ENCODE data around the gene TNFRSF8. TPM values are rescaled to one million over a fixed set of nuclear protein-coding genes. Genes with fewer than 3 reads are reported as not detected.

The TNFRSF8 gene
- total RNA-seq, 4 donors from 2014 or later: 0.18 to 1.2 (median 0.76) TPM; not detected in 1

DNA sequence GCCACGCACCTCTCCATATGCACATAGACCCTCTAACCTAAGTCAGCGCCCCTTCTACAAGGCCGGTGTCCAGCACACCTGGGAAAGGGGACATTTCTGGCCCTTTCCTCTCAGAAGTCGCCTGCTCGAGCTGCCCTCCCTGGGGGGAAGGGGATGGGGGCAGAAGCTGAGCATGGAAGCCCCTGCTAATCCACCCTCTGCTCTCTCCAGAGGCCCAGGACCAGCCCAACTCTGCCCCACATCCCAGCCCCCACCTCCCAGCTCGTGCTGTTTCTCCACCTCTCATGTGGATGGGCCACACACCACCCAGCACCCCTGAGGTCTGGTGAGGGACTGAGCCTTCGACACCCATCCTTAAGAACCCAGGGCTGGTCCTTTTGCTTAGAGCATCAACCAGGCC is 118.5 kb downstream of the TNFRSF8 start:
- no peak for DNase-seq
- H3K36me3 ChIP-seq: no peaks in the 10 kb centered on the region
- no peak overlapping the region for H3K4me3 ChIP-seq
- peaks cover 0 to 47% (median 0%) of the 10 kb centered on the region in 4 donors for H3K27me3 ChIP-seq
- H3K9me3 ChIP-seq: no peaks in the 10 kb centered on the region
- H3K4me1 ChIP-seq: peaks cover 24 to 100% (median 65%) of the 10 kb centered on the region in 3 donors
- 90 to 100% methylated on average over 2 of the region's 7 CpGs for WGBS, 2 donors
- intact Hi-C loops (cut with DNase I): no loop called here
- no peak for TF ChIP-seq POLR2A (IDR thresholded peaks at IDR 0.05)
- TF ChIP-seq, protein P1, sequence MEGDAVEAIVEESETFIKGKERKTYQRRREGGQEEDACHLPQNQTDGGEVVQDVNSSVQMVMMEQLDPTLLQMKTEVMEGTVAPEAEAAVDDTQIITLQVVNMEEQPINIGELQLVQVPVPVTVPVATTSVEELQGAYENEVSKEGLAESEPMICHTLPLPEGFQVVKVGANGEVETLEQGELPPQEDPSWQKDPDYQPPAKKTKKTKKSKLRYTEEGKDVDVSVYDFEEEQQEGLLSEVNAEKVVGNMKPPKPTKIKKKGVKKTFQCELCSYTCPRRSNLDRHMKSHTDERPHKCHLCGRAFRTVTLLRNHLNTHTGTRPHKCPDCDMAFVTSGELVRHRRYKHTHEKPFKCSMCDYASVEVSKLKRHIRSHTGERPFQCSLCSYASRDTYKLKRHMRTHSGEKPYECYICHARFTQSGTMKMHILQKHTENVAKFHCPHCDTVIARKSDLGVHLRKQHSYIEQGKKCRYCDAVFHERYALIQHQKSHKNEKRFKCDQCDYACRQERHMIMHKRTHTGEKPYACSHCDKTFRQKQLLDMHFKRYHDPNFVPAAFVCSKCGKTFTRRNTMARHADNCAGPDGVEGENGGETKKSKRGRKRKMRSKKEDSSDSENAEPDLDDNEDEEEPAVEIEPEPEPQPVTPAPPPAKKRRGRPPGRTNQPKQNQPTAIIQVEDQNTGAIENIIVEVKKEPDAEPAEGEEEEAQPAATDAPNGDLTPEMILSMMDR (IDR thresholded peaks at IDR 0.05): no peak
- H3K27ac ChIP-seq: peak overlapping the region in 3 of 4 donors; percentile 69 to 89 (median 85)

DNA sequence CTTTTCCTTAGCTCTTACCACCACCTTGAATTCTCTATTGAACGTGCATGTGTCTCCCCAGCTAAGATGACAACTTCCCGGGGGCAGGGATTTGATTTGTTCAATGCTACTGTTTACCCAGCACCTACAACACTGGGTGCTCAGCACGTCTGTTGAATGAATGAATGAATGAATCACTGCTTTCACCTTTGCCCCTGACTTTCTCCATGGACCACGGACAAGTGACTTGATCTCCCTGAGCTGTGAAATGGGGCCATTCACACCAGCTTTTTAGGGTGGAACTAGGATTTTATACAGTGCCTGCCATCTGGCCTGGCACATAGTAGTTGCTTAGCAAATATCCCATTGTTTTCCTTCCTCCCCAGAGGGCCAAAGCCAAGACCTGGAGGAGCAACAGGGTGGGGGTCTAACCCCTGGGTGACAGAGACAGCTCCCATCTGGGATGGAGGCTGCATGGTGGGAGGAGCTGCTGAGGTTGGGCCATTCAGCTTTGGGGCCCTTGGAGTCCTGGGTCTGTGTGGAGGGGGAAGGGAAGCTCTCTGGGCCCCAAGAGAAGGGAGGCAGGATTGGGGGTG is 119.4 kb downstream of the TNFRSF8 start:
- TF ChIP-seq, protein P1 (IDR thresholded peaks at IDR 0.05): no peak
- TF ChIP-seq POLR2A (IDR thresholded peaks at IDR 0.05): no peak
- no peak for DNase-seq
- H3K27me3 ChIP-seq: peaks cover 0 to 54% (median 0%) of the 10 kb centered on the region in 4 donors
- peak overlapping the region in 3 of 4 donors; percentile 69 to 89 (median 85) for H3K27ac ChIP-seq
- intact Hi-C loops (cut with DNase I): no loop called here
- H3K36me3 ChIP-seq: no peaks in the 10 kb centered on the region
- H3K9me3 ChIP-seq: no peaks in the 10 kb centered on the region
- WGBS, 2 donors: 57 to 66% methylated on average over 4 of the region's 4 CpGs
- H3K4me1 ChIP-seq: peaks cover 27 to 100% (median 63%) of the 10 kb centered on the region in 3 donors
- H3K4me3 ChIP-seq: no peak overlapping the region

DNA sequence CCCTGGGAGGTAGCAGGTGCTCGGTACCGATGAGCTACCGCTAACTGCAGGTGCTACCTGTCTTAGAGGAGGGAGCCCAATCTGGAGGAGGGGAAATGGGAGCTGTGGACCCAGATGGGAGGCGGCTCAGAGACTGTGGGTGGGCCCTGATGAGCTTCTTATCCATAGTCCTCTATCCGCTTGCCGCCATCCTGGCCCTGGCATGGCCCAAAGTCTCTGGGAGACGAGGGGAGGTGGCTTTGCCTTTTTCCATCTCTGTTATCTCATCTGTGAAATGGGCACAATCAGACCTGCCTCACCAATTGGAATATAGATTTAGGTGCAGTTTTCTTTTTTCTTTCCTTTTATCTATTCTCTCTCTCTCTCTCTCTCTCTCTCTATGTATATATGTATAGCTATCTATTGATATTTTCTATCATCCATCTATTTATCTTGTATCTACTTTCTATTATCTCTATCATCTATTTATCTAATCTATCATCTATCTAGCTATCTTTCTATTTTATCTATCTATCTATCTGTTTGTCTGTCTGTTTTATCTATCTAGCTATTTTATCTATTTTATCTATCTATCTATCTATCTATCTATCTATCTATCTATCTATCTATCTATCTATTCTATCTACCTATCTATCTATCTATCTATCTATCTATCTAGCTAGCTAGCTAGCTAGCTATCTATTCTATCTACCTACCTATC is 120.1 kb downstream of the TNFRSF8 start:
- no peak for TF ChIP-seq POLR2A (IDR thresholded peaks at IDR 0.05)
- TF ChIP-seq, protein P1 (IDR thresholded peaks at IDR 0.05): no peak
- Histone ChIP-seq H3K27me3 (peaks cover 0 to 55% (median 0%) of the 10 kb centered on the region in 4 donors), H3K36me3 (no peaks in the 10 kb centered on the region), H3K9me3 (no peaks in the 10 kb centered on the region), H3K27ac (peak overlapping the region in 3 of 4 donors; percentile 78 to 89 (median 89)), H3K4me1 (peaks cover 21 to 100% (median 58%) of the 10 kb centered on the region in 3 donors), H3K4me3 (no peak overlapping the region)
- no peak for DNase-seq
- intact Hi-C loops (cut with DNase I): no loop called here
- 84 to 87% methylated on average over 3 to 7 of the region's 7 CpGs for WGBS, 2 donors

DNA sequence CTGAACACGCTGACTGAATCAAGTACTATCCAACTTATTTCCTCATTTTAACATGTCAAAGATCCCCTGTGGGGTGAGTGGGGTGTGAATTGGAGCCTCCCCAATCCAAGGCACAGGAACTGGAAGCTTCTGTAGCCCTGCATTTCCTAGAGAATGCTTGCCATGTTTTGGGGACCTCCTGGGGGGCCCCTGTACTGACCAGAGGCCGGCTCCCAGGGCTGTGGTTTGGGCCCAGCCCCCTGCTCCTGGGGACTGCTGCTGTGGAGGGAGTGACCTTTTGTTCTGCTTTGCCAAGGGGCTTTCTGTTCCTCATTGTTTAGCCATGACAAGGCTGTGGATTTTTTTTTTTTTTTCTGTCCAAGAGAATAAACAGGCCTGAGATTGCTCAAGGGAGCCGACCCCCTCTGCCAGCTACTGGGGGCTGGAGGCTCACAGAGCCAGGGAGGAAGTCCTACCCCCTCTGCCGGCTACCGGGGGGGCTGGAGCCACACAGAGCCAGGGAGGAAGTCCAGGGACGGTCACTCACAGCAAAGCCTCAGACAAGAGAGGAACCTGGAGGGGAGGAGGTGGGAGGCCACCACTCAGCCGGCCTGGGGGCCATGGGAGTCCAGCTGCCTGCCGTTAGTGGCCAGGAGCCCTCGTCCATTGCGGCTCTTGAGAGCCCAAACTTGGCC is 121.0 kb downstream of the TNFRSF8 start:
- Histone ChIP-seq H3K4me3 (peak overlapping the region in 2 of 4 donors; percentile 18 to 42), H3K27me3 (peaks cover 0 to 54% (median 0%) of the 10 kb centered on the region in 4 donors), H3K27ac (peak overlapping the region; percentile 76 to 89 (median 84)), H3K36me3 (no peaks in the 10 kb centered on the region), H3K9me3 (no peaks in the 10 kb centered on the region), H3K4me1 (peaks cover 15 to 100% (median 63%) of the 10 kb centered on the region in 3 donors)
- intact Hi-C loops (cut with DNase I): no loop called here
- WGBS, 2 donors: 19 to 40% methylated on average over 2 to 5 of the region's 10 CpGs
- no peak for DNase-seq
- peak in 2 of 4 donors; percentile 24 to 43 for TF ChIP-seq POLR2A (IDR thresholded peaks at IDR 0.05)
- TF ChIP-seq, protein P1 (IDR thresholded peaks at IDR 0.05): peak in 2 of 6 experiments; percentile 8 to 26

Measured in esophagus squamous epithelium (tissue), 5 donors.